Panc1 (cell line): ENCODE results near the gene SNAP25.

Experiments
- CTCF ChIP-seq: fragments of 450-650 bp; IDR thresholded peaks from 2 replicates; pipeline ENCODE4 v1.5.1; 2017; ENCODE audit warnings: mild to moderate bottlenecking
- POLR2AphosphoS5 ChIP-seq: IDR thresholded peaks from 2 replicates; pipeline ENCODE4 v1.6.1; 2012; ENCODE audit warnings: mild to moderate bottlenecking, low read depth, low read length, moderate library complexity
- SIN3A ChIP-seq: IDR thresholded peaks from 2 replicates; pipeline ENCODE4 v1.6.1; 2012; ENCODE audit warnings: low read depth, mild to moderate bottlenecking, low read length, moderate library complexity, borderline replicate concordance; ENCODE audit not compliant: insufficient read depth
- TF ChIP-seq, protein P1 (sequence below), 2 experiments: IDR thresholded peaks; 2 replicates each; pipeline ENCODE4 v1.6.1; 2011 to 2012; ENCODE audit warnings: low read depth in 2 of 2, control low read depth in 1 of 2, low read length in 1 of 2, mild to moderate bottlenecking in 1 of 2, moderate library complexity in 1 of 2; ENCODE audit not compliant: insufficient read depth in 1 of 2

DNA sequence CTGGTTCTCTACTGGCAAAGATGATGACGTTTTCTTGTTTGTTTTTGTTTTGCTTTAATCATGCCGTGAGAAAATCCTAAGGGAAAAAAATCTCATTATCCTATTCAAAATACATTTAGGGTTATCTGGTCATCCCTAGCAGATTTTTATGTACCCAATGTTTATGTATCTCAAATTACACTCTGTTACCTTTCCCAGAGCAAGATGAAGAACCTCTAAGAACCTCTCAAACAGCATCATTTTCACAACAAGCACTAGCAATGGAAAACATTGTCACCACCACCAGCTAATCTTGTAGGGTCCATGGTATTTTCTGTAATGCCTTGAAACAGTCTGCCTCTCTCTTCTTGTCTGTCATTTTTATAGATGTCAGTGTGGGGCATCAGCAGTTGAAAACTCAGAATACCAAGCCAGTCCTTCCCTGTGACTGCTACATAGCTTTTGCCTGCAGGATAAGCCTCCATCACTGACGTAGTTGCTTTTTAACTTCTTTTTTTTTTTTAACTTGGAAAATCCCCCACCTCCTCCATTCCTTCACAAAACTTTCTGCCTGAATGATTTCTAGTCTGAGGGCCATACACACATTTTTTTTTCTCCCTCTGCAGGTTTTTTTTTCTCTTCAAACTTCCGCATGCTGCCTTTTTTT, 2.4 kb upstream of the SNAP25 start:
- TF ChIP-seq CTCF (no peak), POLR2AphosphoS5 (no peak), SIN3A (no peak)
- TF ChIP-seq, protein P1, sequence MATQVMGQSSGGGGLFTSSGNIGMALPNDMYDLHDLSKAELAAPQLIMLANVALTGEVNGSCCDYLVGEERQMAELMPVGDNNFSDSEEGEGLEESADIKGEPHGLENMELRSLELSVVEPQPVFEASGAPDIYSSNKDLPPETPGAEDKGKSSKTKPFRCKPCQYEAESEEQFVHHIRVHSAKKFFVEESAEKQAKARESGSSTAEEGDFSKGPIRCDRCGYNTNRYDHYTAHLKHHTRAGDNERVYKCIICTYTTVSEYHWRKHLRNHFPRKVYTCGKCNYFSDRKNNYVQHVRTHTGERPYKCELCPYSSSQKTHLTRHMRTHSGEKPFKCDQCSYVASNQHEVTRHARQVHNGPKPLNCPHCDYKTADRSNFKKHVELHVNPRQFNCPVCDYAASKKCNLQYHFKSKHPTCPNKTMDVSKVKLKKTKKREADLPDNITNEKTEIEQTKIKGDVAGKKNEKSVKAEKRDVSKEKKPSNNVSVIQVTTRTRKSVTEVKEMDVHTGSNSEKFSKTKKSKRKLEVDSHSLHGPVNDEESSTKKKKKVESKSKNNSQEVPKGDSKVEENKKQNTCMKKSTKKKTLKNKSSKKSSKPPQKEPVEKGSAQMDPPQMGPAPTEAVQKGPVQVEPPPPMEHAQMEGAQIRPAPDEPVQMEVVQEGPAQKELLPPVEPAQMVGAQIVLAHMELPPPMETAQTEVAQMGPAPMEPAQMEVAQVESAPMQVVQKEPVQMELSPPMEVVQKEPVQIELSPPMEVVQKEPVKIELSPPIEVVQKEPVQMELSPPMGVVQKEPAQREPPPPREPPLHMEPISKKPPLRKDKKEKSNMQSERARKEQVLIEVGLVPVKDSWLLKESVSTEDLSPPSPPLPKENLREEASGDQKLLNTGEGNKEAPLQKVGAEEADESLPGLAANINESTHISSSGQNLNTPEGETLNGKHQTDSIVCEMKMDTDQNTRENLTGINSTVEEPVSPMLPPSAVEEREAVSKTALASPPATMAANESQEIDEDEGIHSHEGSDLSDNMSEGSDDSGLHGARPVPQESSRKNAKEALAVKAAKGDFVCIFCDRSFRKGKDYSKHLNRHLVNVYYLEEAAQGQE (IDR thresholded peaks at IDR 0.05; ENCODE audit: insufficient read depth in 1 of 2, low read depth in 2 of 2, low read length in 1 of 2): no peak
